NCI-H748 treated with DMSO at 0.1 percent for 48 hours (cell line): ENCODE data around the gene RBM48.
"Not testable (repeated sequence)": the region's sequence is repeated elsewhere in the genome, so short reads cannot be mapped to it uniquely, and the experiment has no call there.

ENCODE experiments used
- DNase-seq: peaks from one replicate; lab custom pipeline; 2025; lab: John Stamatoyannopoulos, UW

RBM48 gene

GRCh38 chr7:92545116-92545515 lies 16.5 kb downstream of the RBM48 start:
- not testable (repeated sequence) for DNase-seq

GRCh38 chr7:92546856-92547497 lies 18.4 kb downstream of the RBM48 start:
- DNase-seq: no peak

GRCh38 chr7:92547579-92547978 lies 19.0 kb downstream of the RBM48 start:
- no peak for DNase-seq

- no peak for DNase-seq
These were observed 21.6 kb downstream of the RBM48 start for GRCh38 chr7:92550194-92550593.

GRCh38 chr7:92557249-92557648 lies 28.7 kb downstream of the RBM48 start:
- no peak for DNase-seq

GRCh38 chr7:92557808-92558362 lies 29.3 kb downstream of the RBM48 start:
- no peak for DNase-seq

GRCh38 chr7:92560602-92561001 lies 32.0 kb downstream of the RBM48 start:
- DNase-seq: no peak

- no peak for DNase-seq
These were observed 34.8 kb downstream of the RBM48 start for GRCh38 chr7:92563345-92563744.

GRCh38 chr7:92567460-92567859 lies 38.9 kb downstream of the RBM48 start:
- no peak for DNase-seq

- DNase-seq: no peak
These were observed 40.5 kb downstream of the RBM48 start for GRCh38 chr7:92569137-92569536.

- no peak for DNase-seq
These were observed 47.7 kb downstream of the RBM48 start for GRCh38 chr7:92576296-92576695.

GRCh38 chr7:92582948-92583347 lies 54.4 kb downstream of the RBM48 start:
- DNase-seq: no peak

- no peak for DNase-seq
These were observed 56.4 kb downstream of the RBM48 start for GRCh38 chr7:92584953-92585352.

- DNase-seq: no peak
These were observed 57.8 kb downstream of the RBM48 start for GRCh38 chr7:92586403-92586802.

GRCh38 chr7:92586841-92587240 lies 58.2 kb downstream of the RBM48 start:
- no peak for DNase-seq
